HG03520 (cell line): Measurements from ENCODE around the gene RIPOR3.
A peak's percentile ranks its signal among the peaks of the same experiment; 100 is the strongest.

ENCODE experiments used
- ATAC-seq: cut with Tn5 transposase; IDR thresholded peaks from one replicate; pipeline ENCODE4 v1.9.1; 2021; ENCODE audit warnings: mild to moderate bottlenecking, moderate library complexity; ENCODE audit not compliant: unreplicated experiment

The RIPOR3 gene, protein sequence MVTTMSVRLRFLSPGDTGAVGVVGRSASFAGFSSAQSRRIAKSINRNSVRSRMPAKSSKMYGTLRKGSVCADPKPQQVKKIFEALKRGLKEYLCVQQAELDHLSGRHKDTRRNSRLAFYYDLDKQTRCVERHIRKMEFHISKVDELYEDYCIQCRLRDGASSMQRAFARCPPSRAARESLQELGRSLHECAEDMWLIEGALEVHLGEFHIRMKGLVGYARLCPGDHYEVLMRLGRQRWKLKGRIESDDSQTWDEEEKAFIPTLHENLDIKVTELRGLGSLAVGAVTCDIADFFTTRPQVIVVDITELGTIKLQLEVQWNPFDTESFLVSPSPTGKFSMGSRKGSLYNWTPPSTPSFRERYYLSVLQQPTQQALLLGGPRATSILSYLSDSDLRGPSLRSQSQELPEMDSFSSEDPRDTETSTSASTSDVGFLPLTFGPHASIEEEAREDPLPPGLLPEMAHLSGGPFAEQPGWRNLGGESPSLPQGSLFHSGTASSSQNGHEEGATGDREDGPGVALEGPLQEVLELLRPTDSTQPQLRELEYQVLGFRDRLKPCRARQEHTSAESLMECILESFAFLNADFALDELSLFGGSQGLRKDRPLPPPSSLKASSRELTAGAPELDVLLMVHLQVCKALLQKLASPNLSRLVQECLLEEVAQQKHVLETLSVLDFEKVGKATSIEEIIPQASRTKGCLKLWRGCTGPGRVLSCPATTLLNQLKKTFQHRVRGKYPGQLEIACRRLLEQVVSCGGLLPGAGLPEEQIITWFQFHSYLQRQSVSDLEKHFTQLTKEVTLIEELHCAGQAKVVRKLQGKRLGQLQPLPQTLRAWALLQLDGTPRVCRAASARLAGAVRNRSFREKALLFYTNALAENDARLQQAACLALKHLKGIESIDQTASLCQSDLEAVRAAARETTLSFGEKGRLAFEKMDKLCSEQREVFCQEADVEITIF

DNA sequence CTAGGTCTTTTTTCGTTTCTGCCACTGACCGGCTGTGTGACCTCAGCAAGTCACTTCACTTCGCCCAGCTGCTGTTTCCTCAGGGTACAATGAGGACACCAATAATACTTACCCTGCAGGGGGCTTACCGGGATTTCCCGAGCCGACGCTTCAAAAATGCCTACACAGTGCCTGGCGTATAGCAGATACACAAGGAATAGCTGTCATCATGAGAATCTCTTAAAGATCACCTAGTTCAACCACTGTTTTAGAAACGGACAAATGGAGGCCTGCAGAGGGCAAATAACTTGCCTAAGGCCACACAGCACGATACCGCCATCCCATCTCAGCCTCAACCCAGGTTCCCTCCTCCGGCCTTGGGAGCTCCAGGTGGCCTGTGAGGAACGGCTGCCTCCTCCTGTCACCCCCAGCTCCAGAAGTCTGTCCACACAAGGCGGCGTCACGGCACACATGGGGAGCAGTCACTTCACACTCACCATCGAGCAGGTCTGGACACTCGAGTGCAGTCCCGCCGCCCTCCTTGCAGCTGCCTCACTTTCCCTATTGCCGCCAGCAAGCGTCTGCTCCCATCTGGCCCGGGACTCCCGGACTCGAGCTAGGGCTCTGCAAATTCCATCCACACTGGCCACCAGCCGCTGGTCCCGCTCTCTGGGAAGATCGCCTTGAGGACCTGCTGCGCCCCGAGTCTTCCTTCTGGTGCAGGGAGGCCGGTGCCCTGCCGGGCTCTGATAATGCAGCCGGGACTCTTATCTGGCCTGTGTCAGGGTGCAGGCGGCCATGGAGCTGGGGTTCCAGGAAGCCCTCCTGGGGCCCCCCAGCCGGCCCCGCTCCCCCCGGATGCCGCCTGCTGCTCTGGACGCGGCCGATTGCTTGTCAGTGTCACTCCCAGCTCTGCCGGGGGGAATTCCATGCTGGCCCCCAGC, at the start of gene RIPOR3:
Gene RIPOR3, minus strand, starts transcription at position 893 of the 923 bp plus-strand sequence. Its CDS starts 414 bp downstream, at position 479.
- no peak for ATAC-seq

DNA sequence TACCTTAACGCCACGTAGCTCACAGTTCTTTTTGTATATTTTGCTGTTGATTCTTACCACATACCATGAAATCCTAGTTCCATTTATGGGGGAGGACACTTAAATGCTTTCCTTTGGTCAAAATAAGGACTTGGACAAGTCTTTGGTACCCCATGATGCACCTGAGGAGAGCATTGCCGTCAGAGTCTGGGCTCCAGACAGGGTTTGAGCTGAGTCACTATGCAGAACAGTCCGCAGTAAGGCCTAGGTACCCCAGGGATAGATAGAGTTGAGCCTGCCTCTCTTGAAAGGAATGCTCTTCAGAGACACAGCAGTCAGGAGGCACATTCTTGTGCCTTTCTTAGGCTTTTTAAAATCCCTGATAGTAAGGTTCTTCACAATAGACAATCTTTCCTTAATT, 46.0 kb upstream of the RIPOR3 start:
- no peak for ATAC-seq

- no peak for ATAC-seq
These were observed 44.5 kb upstream of the RIPOR3 start for GRCh38 chr20:50735813-50736212.

DNA sequence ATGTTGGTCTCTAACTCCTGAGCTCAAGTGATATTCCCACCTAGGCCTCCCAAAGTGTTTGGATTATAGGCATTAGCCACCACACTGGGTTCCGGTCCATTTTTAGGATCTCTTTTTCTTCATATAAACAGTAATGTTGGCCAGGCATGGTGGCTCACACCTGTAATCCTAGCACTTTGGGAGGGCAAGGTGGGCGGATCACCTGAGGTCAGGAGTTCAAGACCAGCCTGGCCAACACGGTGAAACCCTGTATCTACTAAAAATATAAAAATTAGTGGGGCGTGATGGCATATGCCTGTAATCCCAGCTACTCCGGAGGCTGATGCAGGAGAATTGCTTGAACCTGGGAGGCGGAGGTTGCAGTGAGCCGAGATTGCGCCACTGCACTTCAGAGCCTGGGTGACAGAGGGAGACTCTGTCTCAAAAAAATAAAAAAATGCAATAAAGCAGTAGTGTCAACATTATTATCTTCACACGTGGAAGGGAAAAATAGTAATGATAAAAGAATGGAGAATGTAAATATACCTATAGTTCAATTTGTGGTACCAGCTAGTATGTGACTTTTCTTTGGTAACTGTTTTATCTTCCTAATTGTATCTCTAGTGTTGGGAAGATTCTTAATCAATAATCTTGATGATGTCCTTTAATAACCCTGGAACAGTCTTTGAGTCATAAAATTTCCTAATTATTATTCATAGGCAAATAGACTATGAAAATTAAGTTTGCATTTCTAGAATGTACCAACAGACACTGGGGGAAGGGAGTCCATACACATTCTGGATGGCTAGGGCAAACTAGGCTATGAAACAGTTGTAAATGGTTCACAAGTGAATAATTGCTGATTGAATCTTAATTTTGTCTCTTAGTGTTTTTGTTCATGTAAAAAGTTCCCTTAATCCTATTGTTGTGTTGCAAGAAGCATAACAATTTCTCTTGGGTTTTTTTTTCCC, 43.7 kb upstream of the RIPOR3 start:
- no peak for ATAC-seq

DNA sequence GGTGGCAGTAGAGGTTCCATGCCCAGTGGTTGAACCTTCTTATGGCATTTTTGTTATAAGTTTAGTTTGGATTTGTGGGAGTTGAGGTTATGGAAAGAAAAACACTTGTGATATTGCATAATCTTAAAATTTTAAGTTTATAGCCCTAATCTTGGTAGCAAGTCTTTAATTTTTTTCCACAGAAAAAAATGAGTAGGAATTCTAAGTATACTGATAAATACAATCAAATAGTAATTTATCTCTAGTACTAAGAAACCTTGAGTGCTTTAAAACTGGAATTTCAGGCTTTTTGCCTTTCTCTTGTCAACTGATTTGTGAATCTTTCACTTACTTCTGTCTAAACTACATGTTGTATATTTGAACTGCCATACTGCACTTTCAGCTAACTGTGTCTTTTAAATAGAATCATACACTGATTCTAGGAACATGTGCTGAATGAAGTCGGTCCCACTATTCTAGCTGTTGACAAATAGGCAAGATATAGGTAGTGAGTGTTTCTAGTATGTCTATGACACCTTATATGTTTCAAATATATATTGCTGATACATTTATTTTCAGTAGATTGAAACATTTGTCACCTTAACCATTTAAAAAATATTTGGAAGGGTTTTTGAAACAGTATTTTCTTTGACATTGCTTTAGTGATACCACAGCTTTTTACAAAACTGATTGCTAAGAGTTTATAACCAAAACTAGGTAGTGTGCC, 42.5 kb upstream of the RIPOR3 start:
- no peak for ATAC-seq

DNA sequence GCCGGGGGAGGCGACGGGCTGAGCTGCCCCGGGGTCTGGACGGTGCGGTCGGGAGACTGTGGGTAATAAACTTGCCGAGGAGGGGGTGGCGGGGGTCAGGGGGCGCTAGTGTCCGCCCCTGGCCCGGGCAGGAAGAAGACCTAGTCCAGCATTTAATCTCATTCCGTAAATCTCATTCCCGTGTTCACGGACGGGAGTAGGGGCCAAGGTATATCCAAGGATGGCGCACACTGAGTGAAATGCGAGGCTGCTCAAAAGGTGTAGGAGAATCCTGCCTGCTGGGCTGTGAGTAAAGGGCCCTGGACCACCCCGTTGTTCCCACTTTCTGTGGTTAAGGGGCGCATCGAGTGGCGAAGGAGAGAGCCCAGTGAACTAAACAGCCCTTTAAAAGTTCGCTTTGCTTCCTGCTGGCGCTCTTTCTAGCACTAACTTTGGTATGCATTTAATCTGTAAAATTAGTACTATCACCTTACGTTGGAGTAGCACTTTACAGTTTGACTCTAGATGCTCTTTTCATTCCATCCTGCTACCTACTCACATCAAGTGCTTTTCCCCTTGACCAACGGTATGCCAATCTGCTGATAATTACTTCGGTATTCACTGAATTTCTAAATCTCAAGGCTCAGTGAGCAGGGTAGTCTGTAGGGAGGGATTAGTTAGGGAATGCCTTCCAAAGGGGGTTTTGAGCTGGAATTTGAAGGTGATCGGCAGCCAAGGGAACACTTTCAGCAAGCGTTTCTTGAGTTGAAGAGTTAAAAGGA, 40.8 kb upstream of the RIPOR3 start:
- peak; percentile 1 for ATAC-seq

GRCh38 chr20:50731055-50731929, 40.0 kb upstream of the RIPOR3 start, which contains the start of gene PARD6B:
Gene PARD6B, plus strand, starts transcription at chr20:50731580. Its CDS starts 207 bp downstream, at chr20:50731787.
- peak; percentile 86 for ATAC-seq

DNA sequence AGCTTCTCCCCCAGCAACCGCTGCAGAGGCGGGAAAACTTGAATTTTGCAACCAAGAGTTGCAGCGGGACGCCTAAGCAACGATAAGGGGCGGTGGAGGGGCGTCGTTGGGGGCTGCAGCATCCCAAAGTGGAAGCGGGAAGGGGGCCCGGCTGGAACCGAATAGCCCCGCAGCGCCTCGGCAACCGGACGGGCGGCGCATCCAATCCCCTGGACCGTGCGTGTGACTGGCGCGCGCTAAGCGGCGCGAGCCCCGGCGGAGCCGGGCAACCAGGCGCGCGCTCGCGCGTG, 39.4 kb upstream of the RIPOR3 start:
- no peak for ATAC-seq

GRCh38 chr20:50729901-50730764, 38.8 kb upstream of the RIPOR3 start:
- no peak for ATAC-seq

DNA sequence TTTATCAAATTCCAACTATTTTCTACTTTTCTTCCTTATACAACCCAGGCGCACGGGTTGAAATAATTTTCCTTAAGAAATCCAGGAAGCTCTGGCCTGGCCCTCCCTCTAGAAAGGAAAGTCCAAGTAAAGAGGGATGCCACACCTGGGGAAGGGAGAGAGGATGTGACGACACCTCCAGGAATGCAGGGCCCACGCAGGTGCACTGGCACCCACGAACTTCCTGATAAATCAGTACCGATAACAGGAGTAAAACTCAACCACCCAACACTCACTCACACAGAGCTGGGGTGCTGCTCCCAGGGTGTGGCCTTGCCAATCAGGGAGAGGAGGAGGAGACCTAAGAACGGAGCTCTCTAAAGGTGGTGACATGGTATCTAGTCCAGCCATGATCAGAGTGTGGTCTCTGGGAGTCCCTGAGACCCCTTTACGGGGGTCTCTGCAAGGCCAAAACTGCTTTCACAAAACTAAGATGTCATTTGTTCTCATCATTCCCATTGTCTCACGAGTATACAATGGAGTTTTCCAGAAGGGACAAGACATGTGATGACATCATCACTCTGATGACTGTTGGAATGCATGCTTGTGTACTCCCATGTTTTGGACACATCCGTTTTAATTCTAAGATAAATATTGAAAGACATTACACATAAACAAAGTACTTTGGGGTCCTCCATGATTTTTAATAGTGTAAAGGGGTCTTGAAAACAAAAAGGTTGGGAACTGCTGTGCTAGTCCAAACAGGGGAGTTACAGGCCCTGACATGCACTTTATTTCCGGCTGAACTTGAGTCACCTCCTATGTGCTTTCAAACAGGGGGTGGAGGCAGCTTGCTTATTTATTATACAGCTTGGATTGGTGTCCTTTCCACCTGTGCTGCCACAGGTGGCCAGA, 37.9 kb upstream of the RIPOR3 start:
- ATAC-seq: no peak

DNA sequence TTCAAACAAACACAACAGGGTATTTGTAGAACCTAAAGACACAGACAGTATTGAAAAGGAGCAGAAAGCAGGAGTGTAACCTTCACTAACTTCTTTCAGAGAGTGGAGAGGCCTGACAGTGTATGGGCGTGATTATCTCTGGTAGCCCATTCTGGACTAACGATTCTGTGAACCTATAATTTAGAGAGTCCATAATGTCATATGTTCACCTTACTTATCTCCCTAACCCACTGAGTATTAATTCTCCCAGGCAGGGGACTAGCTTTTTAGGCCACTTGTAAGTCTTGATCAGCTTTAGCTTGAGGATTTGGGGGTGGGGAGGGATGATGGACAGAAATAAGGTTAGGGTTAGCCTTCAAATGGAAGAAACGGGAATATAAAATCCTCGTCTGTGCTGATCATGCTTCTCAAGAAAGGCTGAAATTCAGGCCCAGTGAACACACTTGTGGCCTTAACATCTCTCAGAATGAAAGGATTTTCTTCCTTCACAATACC, 37.2 kb upstream of the RIPOR3 start:
- ATAC-seq: no peak

- ATAC-seq: no peak
These were observed 36.6 kb upstream of the RIPOR3 start for GRCh38 chr20:50727792-50728485.

DNA sequence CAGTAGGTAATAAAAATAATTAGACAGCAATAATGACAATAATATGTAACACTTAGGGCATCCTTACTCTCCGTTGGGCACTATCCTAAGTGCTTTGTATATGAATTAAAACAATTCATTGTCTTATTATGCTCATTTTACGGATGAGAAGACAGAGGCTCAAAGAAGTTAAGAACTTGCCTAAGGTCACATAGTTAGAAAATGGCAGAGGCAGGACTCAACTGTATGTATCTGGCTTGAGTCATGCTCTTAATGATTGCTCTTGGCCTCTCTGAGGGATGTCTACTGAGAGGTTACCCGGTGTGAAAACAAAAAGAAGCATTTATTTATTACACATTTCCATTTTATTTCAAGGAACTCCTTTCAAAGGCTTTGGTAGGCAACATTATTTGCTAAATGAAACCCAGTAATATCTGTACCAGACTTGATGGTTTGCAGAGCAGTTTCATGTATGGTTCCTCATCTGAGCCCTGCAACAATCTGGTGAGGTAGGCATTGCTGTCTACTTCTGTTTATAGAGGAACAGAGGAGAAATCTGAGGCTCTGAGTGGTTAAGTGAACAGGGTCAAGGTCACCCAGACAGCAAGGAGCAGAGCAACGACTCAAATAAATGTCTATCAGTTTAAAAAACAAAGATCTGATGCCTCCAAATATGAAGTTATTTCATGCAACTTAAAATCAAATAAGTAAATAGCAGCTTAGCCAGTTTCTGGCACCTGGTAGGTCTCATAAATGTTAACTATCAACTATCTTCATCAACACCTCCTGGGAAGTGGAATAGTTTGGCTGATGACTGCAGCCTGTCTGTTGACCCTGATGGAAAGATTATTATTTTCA, 35.8 kb upstream of the RIPOR3 start:
- ATAC-seq: no peak

- no peak for ATAC-seq
These were observed 34.3 kb upstream of the RIPOR3 start for GRCh38 chr20:50725724-50726005.
